K562 (cell line): Measurements from ENCODE around the gene RASSF1. TPM values are rescaled to one million over a fixed set of nuclear protein-coding genes. Genes with fewer than 3 reads are reported as not detected.

ENCODE experiments used
- ATF2 ChIP-seq: sonication (generic); formaldehyde crosslinking; IDR thresholded peaks from 2 replicates; pipeline ENCODE4 v1.8.1; 2022; ENCODE audit warnings: missing genetic modification reagents
- C11orf30 ChIP-seq: fragments of 450-650 bp; IDR thresholded peaks from 2 replicates; pipeline ENCODE4 v1.6.1; 2016; ENCODE audit warnings: low read depth, mild to moderate bottlenecking
- CEBPB ChIP-seq: fragments of 450-650 bp; IDR thresholded peaks from 2 replicates; pipeline ENCODE4 v1.6.1; 2016; ENCODE audit warnings: missing genetic modification characterization, missing compliant biosample characterization
- COPS2 ChIP-seq: fragments of 450-650 bp; conservative IDR thresholded peaks from 2 replicates; pipeline ENCODE4 v1.6.1; 2016; ENCODE audit warnings: mild to moderate bottlenecking, moderate library complexity
- ETV1 ChIP-seq: fragments of 450-650 bp; conservative IDR thresholded peaks from 2 replicates; pipeline ENCODE4 v1.6.1; 2016; ENCODE audit warnings: missing genetic modification characterization, control low read depth, low read depth, missing compliant biosample characterization
- HNRNPLL ChIP-seq: fragments of 200-400 bp; formaldehyde crosslinking; IDR thresholded peaks from 2 replicates; pipeline ENCODE4 v1.6.1; 2017; ENCODE audit warnings: low read length, low read depth, mild to moderate bottlenecking; ENCODE audit not compliant: poor library complexity, severe bottlenecking
- SMARCE1 ChIP-seq: fragments of 450-650 bp; IDR thresholded peaks from 2 replicates; pipeline ENCODE4 v1.7.1; 2016; ENCODE audit warnings: mild to moderate bottlenecking
- TFAP4 ChIP-seq: sonication (generic); formaldehyde crosslinking; IDR thresholded peaks from 2 replicates; pipeline ENCODE4 v1.8.0; 2022; ENCODE audit warnings: missing genetic modification reagents, mild to moderate bottlenecking, moderate library complexity, borderline replicate concordance
- TSHZ1 ChIP-seq: fragments of 250-450 bp; sonication (Bioruptor Pico); IDR thresholded peaks from 2 replicates; pipeline ENCODE4 v1.4.0; 2020; ENCODE audit warnings: mild to moderate bottlenecking, moderate library complexity
- ZBTB11 ChIP-seq, 3 experiments: fragments of 200-800 bp in 1 of 3; fragments of 250-450 bp in 1 of 3; fragments of 450-650 bp in 1 of 3; sonication (Bioruptor Pico) in 1 of 3; sonication (Bioruptor generic) in 1 of 3; formaldehyde crosslinking in 1 of 3; IDR thresholded peaks; 2 replicates each; pipeline versions ENCODE4 v1.6.1 to v1.8.0; 2016 to 2022; ENCODE audit warnings: mild to moderate bottlenecking in 2 of 3, missing genetic modification characterization in 2 of 3, missing compliant biosample characterization in 1 of 3, moderate library complexity in 1 of 3
- ZNF146 ChIP-seq: IDR thresholded peaks from one replicate; pipeline ENCODE4 v1.6.1; 2018; ENCODE audit warnings: missing compliant biosample characterization; ENCODE audit not compliant: unreplicated experiment
- ZNF23 ChIP-seq: fragments of 250-450 bp; sonication (Bioruptor Pico); IDR thresholded peaks from 2 replicates; pipeline ENCODE4 v1.4.0; 2020; ENCODE audit warnings: mild to moderate bottlenecking
- ZNF76 ChIP-seq: fragments of 250-450 bp; sonication (Bioruptor Pico); IDR thresholded peaks from 2 replicates; pipeline ENCODE4 v1.4.0; 2020; ENCODE audit warnings: mild to moderate bottlenecking, moderate library complexity, borderline replicate concordance
- ZNF830 ChIP-seq: fragments of 250-450 bp; sonication (Bioruptor Pico); IDR thresholded peaks from 2 replicates; pipeline ENCODE4 v1.5.0; 2021; ENCODE audit warnings: mild to moderate bottlenecking
- ZSCAN32 ChIP-seq: fragments of 450-650 bp; formaldehyde crosslinking; IDR thresholded peaks from 2 replicates; pipeline ENCODE4 v1.4.0; 2020; ENCODE audit warnings: mild to moderate bottlenecking, moderate library complexity
- polyA plus RNA-seq, 8 experiments: library from polyadenylated mRNA; depleted of rRNA in 4 of 8; stranded (reverse) in 5 of 8; unstranded in 3 of 8; fragments of >200 nt; fragmentation: Nextera tagmentation in 2 of 8; fragmentation: Illumina TruSeq in 1 of 8; extraction: Ambion mirVana in 2 of 8; extraction: Trizol in 1 of 8; gene quantifications; 2 replicates each; pipeline versions ENCODE4 v1.2.1 to v1.2.3, GENCODE V29; 2011 to 2014; ENCODE audit warnings: inconsistent platforms in 1 of 8, missing spikeins in 1 of 8
- total RNA-seq, 7 experiments: library from RNA; depleted of rRNA in 6 of 7; stranded (reverse); fragments of >200 nt in 6 of 7; fragmentation: Illumina TruSeq in 2 of 7; extraction: Trizol in 2 of 7; gene quantifications; 2 replicates each; pipeline versions ENCODE4 v1.2.1 to v1.2.3, GENCODE V29; 2011 to 2021; ENCODE audit warnings: low replicate concordance in 1 of 7

Gene RASSF1
- total and polyA plus RNA-seq, 9 of the 15 experiments (the other 6 are each of a cell fraction or from before 2014, with no cell fraction given), result 3.6 to 57.1 (median 24.6) TPM

- TF ChIP-seq ATF2 (CRISPR knock-in tag) (no peak), SMARCE1 (no peak), ZNF830 (no peak), TFAP4 (no peak; the same call in 1 of the 2 replicates), COPS2 (no peak), CEBPB (tag) (no peak), ETV1 (peak; percentile 62), ZNF23 (CRISPR knock-in tag) (no peak), ZBTB11 (CRISPR knock-in tag; IDR thresholded peaks at IDR 0.05) (0 out of 6 replicates have a peak, but pooled peaks of 2 of the 3 experiments have one; percentile 43 to 50), ZNF146 (CRISPR knock-in tag) (no peak), C11orf30 (no peak), TSHZ1 (CRISPR knock-in tag) (no peak), ZSCAN32 (CRISPR knock-in tag) (no peak), HNRNPLL (no peak), ZNF76 (CRISPR knock-in tag) (no peak)
These were observed at the start of gene RASSF1 (continued) for GRCh38 chr3:50340448-50341329.
